Tibial artery (tissue), 4 donors: ENCODE data around the gene BPIFB1.

ENCODE experiments used
- DNase-seq, 2 donors: peaks; one replicate each; pipeline ENCODE4 v3.0.0-alpha.2; 2019
- H3K27ac ChIP-seq, 2 donors: fragments of 200-600 bp; sonication (generic) in 1 of 2; 1 replicate in 1 of 2; 2 replicates in 1 of 2; pipeline ENCODE4 v1.5.1; 2018 to 2019; ENCODE audit warnings: mild to moderate bottlenecking in 1 of 2
- H3K27me3 ChIP-seq, 2 donors: fragments of 200-600 bp; sonication (generic) in 1 of 2; one replicate each; pipeline versions ENCODE4 v1.5.1 to v1.6.0; 2016 to 2019
- H3K36me3 ChIP-seq, 3 donors: fragments of 200-600 bp; sonication (generic) in 2 of 3; one replicate each; pipeline ENCODE4 v1.5.1; 2016 to 2019; ENCODE audit warnings: mild to moderate bottlenecking in 2 of 3
- H3K4me1 ChIP-seq, 4 donors: fragments of 200-600 bp; sonication (generic) in 2 of 4; 1 replicate in 3 of 4; 2 replicates in 1 of 4; pipeline ENCODE4 v1.5.1; 2016 to 2019
- H3K4me3 ChIP-seq, 2 donors: fragments of 200-600 bp; sonication (generic) in 1 of 2; 1 replicate in 1 of 2; 2 replicates in 1 of 2; pipeline ENCODE4 v1.5.1; 2018 to 2019; ENCODE audit warnings: mild to moderate bottlenecking in 2 of 2
- H3K9me3 ChIP-seq, 3 donors: fragments of 200-600 bp; sonication (generic) in 1 of 3; one replicate each; pipeline ENCODE4 v1.5.1; 2016 to 2019
- CTCF ChIP-seq, 2 experiments: fragments of 200-600 bp in 1 of 2; fragments of 450-650 bp in 1 of 2; IDR thresholded peaks; one replicate each; pipeline ENCODE4 v1.5.1; 2017 to 2019; ENCODE audit warnings: antibody characterized with exemption in 2 of 2, mild to moderate bottlenecking in 1 of 2, moderate library complexity in 1 of 2
- intact Hi-C: fragments of 100-400 bp; cut with DNase I; formaldehyde crosslinking; loops from one replicate; pipeline ENCODE4 v1.15.0; 2023; ENCODE audit warnings: low total_unique reads

BPIFB1 gene

GRCh38 chr20:33281550-33282146, 1.4 kb upstream of the BPIFB1 start:
- intact Hi-C loops: no loop called here
- Histone ChIP-seq H3K36me3 (no peaks in the 10 kb centered on the region), H3K4me3 (no peak overlapping the region), H3K9me3 (no peaks in the 10 kb centered on the region), H3K4me1 (no peaks in the 10 kb centered on the region), H3K27me3 (peaks cover 0 to 65% of the 10 kb centered on the region in 2 donors), H3K27ac (no peak overlapping the region)
- TF ChIP-seq CTCF (IDR thresholded peaks at IDR 0.05): no peak
- DNase-seq: no peak

- H3K27me3 ChIP-seq: peaks cover 0 to 62% of the 10 kb centered on the region in 2 donors
- no peaks in the 10 kb centered on the region for H3K36me3 ChIP-seq
- no peaks in the 10 kb centered on the region for H3K9me3 ChIP-seq
- no peak for DNase-seq
- intact Hi-C loops: no loop called here
- TF ChIP-seq CTCF (IDR thresholded peaks at IDR 0.05): no peak
- no peak overlapping the region for H3K27ac ChIP-seq
- H3K4me3 ChIP-seq: no peak overlapping the region
- H3K4me1 ChIP-seq: no peaks in the 10 kb centered on the region
Observed at GRCh38 chr20:33282196-33282934, 649 bp upstream of the BPIFB1 start.

GRCh38 chr20:33284284-33284683, 1.3 kb downstream of the BPIFB1 start:
- intact Hi-C loops: no loop called here
- H3K27me3 ChIP-seq: peaks cover 0 to 65% of the 10 kb centered on the region in 2 donors
- H3K4me3 ChIP-seq: no peak overlapping the region
- no peak overlapping the region for H3K27ac ChIP-seq
- no peaks in the 10 kb centered on the region for H3K9me3 ChIP-seq
- H3K4me1 ChIP-seq: no peaks in the 10 kb centered on the region
- no peak for DNase-seq
- TF ChIP-seq CTCF (IDR thresholded peaks at IDR 0.05): no peak
- no peaks in the 10 kb centered on the region for H3K36me3 ChIP-seq

- no peaks in the 10 kb centered on the region for H3K36me3 ChIP-seq
- peaks cover 0 to 59% of the 10 kb centered on the region in 2 donors for H3K27me3 ChIP-seq
- no peaks in the 10 kb centered on the region for H3K4me1 ChIP-seq
- H3K4me3 ChIP-seq: no peak overlapping the region
- DNase-seq: no peak
- TF ChIP-seq CTCF (IDR thresholded peaks at IDR 0.05): no peak
- H3K27ac ChIP-seq: no peak overlapping the region
- no peaks in the 10 kb centered on the region for H3K9me3 ChIP-seq
- intact Hi-C loops: no loop called here
Observed at GRCh38 chr20:33284937-33285336, 1.9 kb downstream of the BPIFB1 start.

- DNase-seq: no peak
- intact Hi-C loops: no loop called here
- no peak overlapping the region for H3K4me3 ChIP-seq
- H3K36me3 ChIP-seq: no peaks in the 10 kb centered on the region
- H3K27me3 ChIP-seq: peaks cover 0 to 54% of the 10 kb centered on the region in 2 donors
- H3K9me3 ChIP-seq: no peaks in the 10 kb centered on the region
- no peak overlapping the region for H3K27ac ChIP-seq
- no peak for TF ChIP-seq CTCF (IDR thresholded peaks at IDR 0.05)
- H3K4me1 ChIP-seq: no peaks in the 10 kb centered on the region
Observed at GRCh38 chr20:33285861-33286495, 3.0 kb downstream of the BPIFB1 start.
